ENCODE data around the gene CRCP. TPM values are rescaled to one million over a fixed set of nuclear protein-coding genes. Genes with fewer than 3 reads are reported as not detected.
A peak's percentile ranks its signal among the peaks of the same experiment; 100 is the strongest.

CRCP gene
- total RNA-seq, 2 donors from 2014 or later = 35.2 to 40.3 TPM

DNA sequence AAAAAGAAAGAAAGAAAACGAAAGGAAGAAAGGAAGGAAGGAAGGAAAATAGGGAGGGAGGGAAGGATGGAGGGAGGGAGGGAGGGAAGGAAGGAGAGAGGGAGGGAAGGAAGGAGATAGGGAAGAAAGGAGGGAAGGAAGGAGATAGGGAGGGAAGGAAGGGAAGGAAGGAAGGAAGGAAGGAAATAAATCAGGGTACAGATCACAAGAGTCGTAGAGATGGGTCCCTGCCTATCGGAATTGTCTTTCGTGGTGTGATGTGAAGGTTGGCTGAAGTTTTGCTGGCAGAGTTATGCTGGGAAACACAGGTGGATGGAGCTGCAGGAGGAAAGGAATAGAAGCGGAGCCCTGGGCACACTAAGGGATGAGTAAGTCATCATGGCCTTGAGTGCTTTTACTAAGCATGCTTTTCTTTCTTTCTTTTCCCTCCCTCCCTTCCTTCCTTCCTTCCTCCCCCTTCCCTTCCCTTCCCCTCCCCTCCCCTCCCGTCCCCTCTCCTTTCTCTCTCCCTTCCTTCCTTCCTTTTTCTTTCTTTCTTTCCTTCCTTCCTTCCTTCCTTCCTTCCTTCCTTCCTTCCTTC lies 78.6 kb downstream of the CRCP start:
- no peaks in the 10 kb centered on the region for H3K9me3 ChIP-seq (ENCODE audit: control insufficient read depth, low read length, poor library complexity, severe bottlenecking)
- H3K4me1 Mint-ChIP-seq = no peaks in the 10 kb centered on the region
- ATAC-seq = no peak
- no peak for DNase-seq
- H3K36me3 Mint-ChIP-seq (ENCODE audit: low read depth) = no peaks in the 10 kb centered on the region
- no peak overlapping the region for H3K4me3 Mint-ChIP-seq
- H3K27me3 Mint-ChIP-seq = no peaks in the 10 kb centered on the region
- H3K27ac Mint-ChIP-seq = no peak overlapping the region

DNA sequence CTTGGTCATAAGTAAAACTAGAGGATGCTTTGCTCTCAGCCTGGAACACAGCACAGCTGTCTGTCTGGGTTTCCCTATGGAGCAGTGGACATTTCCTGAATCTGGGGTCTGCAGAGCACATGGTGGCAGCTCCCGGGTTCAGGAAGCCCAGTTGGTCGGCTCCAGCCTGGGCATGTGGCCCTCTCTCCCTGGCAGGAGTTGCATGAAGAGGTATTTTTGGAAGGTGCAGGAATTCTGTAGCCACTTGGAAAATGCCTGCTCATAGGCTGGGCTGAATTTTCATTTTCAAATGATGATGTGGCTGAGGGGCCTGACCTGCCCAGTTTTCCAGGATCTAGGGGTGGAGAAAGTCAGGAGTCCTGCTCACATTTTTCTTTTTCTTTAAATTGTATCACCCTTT lies 83.8 kb downstream of the CRCP start:
- H3K4me3 Mint-ChIP-seq = no peak overlapping the region
- H3K9me3 ChIP-seq (ENCODE audit: control insufficient read depth, low read length, poor library complexity, severe bottlenecking) = no peaks in the 10 kb centered on the region
- ATAC-seq (no peak), DNase-seq (no peak)
- no peaks in the 10 kb centered on the region for H3K36me3 Mint-ChIP-seq (ENCODE audit: low read depth)
- H3K27me3 Mint-ChIP-seq = peaks cover 25% of the 10 kb centered on the region
- H3K4me1 Mint-ChIP-seq = peaks cover 5% of the 10 kb centered on the region
- no peak overlapping the region for H3K27ac Mint-ChIP-seq

DNA sequence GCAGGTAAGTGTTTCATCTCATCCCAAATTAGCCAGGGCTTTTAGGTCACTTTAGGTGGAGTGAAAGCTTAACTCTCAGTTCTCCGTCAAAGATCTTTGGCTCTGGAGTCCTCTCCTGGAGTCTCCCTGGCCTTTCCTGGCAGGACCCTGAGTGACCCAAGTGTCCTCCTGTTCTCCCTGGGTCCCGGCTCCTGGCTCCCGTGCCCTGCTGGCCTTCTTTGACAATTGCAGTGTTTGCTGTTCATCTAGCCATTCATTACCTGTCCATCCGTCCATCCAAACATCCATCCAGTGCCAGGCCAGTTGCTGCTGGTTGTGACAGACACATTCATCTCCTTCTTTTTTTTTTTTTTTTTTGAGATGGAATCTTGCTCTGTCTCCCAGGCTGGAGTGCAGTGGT lies 84.3 kb downstream of the CRCP start:
- no peak for ATAC-seq
- Mint-ChIP-seq H3K27ac (no peak overlapping the region), H3K27me3 (peaks cover 25% of the 10 kb centered on the region), H3K4me1 (peaks cover 5% of the 10 kb centered on the region), H3K36me3 (ENCODE audit: low read depth) (no peaks in the 10 kb centered on the region), H3K4me3 (no peak overlapping the region)
- no peaks in the 10 kb centered on the region for H3K9me3 ChIP-seq (ENCODE audit: control insufficient read depth, low read length, poor library complexity, severe bottlenecking)
- no peak for DNase-seq

DNA sequence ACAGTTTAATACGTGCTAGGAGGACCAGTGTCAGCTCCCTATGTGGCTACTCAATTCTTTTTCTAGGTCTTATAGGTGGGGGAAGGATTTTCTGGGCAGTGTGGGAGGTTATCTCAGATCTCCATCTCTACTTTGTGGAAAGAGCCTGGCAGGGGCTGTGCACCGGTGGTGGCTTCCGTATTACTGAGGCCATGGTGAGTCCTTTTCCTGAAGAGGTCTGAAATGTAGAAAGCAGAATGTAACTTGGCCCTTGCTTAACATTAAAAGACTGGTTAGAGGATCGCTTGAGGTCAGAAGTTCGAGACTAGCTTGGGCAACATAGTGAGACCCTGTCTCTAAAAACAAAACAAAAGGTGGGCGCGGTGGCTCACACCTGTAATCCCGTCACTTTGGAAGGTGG lies 87.8 kb downstream of the CRCP start:
- no peak for DNase-seq
- Mint-ChIP-seq H3K27ac (peak overlapping the region; percentile 8), H3K4me3 (no peak overlapping the region), H3K27me3 (peaks cover 42% of the 10 kb centered on the region), H3K4me1 (peaks cover 18% of the 10 kb centered on the region), H3K36me3 (ENCODE audit: low read depth) (peaks cover 4% of the 10 kb centered on the region)
- no peak for ATAC-seq
- no peaks in the 10 kb centered on the region for H3K9me3 ChIP-seq (ENCODE audit: control insufficient read depth, low read length, poor library complexity, severe bottlenecking)

Other genes starting within 250 kb of the CRCP start
- 1 to 10 TPM; 5.5 to 7.1 TPM for gene VKORC1L1, start 241.8 kb upstream of the CRCP start, total RNA-seq
- gene GUSB, start 132.6 kb upstream of the CRCP start, total RNA-seq = 10 to 100 TPM; 31.4 to 48.2 TPM
- gene ASL, start 39.0 kb upstream of the CRCP start, total RNA-seq = 10 to 100 TPM; 12.7 to 16.5 TPM
- gene TPST1, start 90.5 kb downstream of the CRCP start, total RNA-seq = under 1 TPM; 0.65 TPM